ENCODE measurements around the gene KIAA0319L. TPM values are rescaled to one million over a fixed set of nuclear protein-coding genes. Genes with fewer than 3 reads are reported as not detected.

The KIAA0319L gene
- total and polyA plus RNA-seq, 2 donors (not counting 3 experiments of a cell fraction or from before 2014, with no cell fraction given), result 31.4 to 43.4 TPM

- H3K9me3 ChIP-seq (replicated peaks; ENCODE audit: control insufficient read depth, insufficient read depth, low read length), result no peaks in the 10 kb centered on the region
- CTCF ChIA-PET, result no interaction called here
- no peak overlapping the region for H3K27ac ChIP-seq (ENCODE audit: insufficient read depth, low read depth, low read length)
- FAIRE-seq, result no peak
- no peak overlapping the region for H3K9ac ChIP-seq (replicated peaks; ENCODE audit: extremely low read depth, insufficient read depth, low read length)
- no peaks in the 10 kb centered on the region for H3K27me3 ChIP-seq (ENCODE audit: control insufficient read depth in 2 of 2, insufficient read depth in 2 of 2, low read length in 2 of 2)
- H3K79me2 ChIP-seq (ENCODE audit: control insufficient read depth, insufficient read depth, low read length), result no peaks in the 10 kb centered on the region
- no peak overlapping the region for H2AFZ ChIP-seq (ENCODE audit: low read depth, low read length)
- POLR2A ChIA-PET, result no interaction called here
- BruUV-seq (replicated peaks), result no TSS peak
- intact Hi-C loops (cut with micrococcal nuclease) (no loop called here), dilution Hi-C loops (cut with MboI; ENCODE audit: extremely low pct_ligation_motif_present, low sequenced_read_pairs) (no loop called here)
- DNase-seq (ENCODE audit: low read depth, low spot score), result no peak
- no peaks in the 10 kb centered on the region for H4K20me1 ChIP-seq (replicated peaks; ENCODE audit: control insufficient read depth, extremely low read depth, insufficient read depth, low read length)
- no peak for TF ChIP-seq FOS (IDR thresholded peaks at IDR 0.05; ENCODE audit: borderline replicate concordance, insufficient read depth, low read length)
- no peaks in the 10 kb centered on the region for H3K4me1 ChIP-seq (ENCODE audit: control insufficient read depth, extremely low read depth, insufficient read depth, low read length)
- no peaks in the 10 kb centered on the region for H3K9me1 ChIP-seq (replicated peaks; ENCODE audit: control insufficient read depth, extremely low read depth, insufficient read depth, low read length)
- H3K4me3 ChIP-seq (replicated peaks in 1 of 3; ENCODE audit: insufficient read depth in 1 of 3, low read depth in 1 of 3, low read length in 3 of 3), result no peak overlapping the region
- no peaks in the 10 kb centered on the region for H3K36me3 ChIP-seq (ENCODE audit: control insufficient read depth in 2 of 2, extremely low read depth in 1 of 2, insufficient read depth in 2 of 2, low read length in 2 of 2)
- H3K4me2 ChIP-seq (ENCODE audit: insufficient read depth, low read length), result no peak overlapping the region
These were observed 79.3 kb downstream of the KIAA0319L start for GRCh38 chr1:35477870-35478269.

- no TSS peak for BruUV-seq (replicated peaks)
- no peaks in the 10 kb centered on the region for H3K9me1 ChIP-seq (replicated peaks; ENCODE audit: control insufficient read depth, extremely low read depth, insufficient read depth, low read length)
- H4K20me1 ChIP-seq (replicated peaks; ENCODE audit: control insufficient read depth, extremely low read depth, insufficient read depth, low read length), result no peaks in the 10 kb centered on the region
- dilution Hi-C loops (cut with MboI; ENCODE audit: extremely low pct_ligation_motif_present, low sequenced_read_pairs), result no loop called here
- no peak overlapping the region for H3K27ac ChIP-seq (ENCODE audit: insufficient read depth, low read depth, low read length)
- no peaks in the 10 kb centered on the region for H3K9me3 ChIP-seq (replicated peaks; ENCODE audit: control insufficient read depth, insufficient read depth, low read length)
- CTCF ChIA-PET, result interaction anchor here (1.0 to 2.0 kb wide), 3 partner anchors 9 to 24 kb away, joined by 3 to 12 read pairs (median 4); no protein-coding TSS in a partner anchor
- H2AFZ ChIP-seq (ENCODE audit: low read depth, low read length), result no peak overlapping the region
- H3K4me2 ChIP-seq (ENCODE audit: insufficient read depth, low read length), result no peak overlapping the region
- H3K79me2 ChIP-seq (ENCODE audit: control insufficient read depth, insufficient read depth, low read length), result no peaks in the 10 kb centered on the region
- no peaks in the 10 kb centered on the region for H3K27me3 ChIP-seq (ENCODE audit: control insufficient read depth in 2 of 2, insufficient read depth in 2 of 2, low read length in 2 of 2)
- POLR2A ChIA-PET, result no interaction called here
- H3K9ac ChIP-seq (replicated peaks; ENCODE audit: extremely low read depth, insufficient read depth, low read length), result no peak overlapping the region
- FAIRE-seq (no peak), DNase-seq (ENCODE audit: low read depth, low spot score) (no peak)
- H3K4me1 ChIP-seq (ENCODE audit: control insufficient read depth, extremely low read depth, insufficient read depth, low read length), result no peaks in the 10 kb centered on the region
- no peak for TF ChIP-seq EZH2 (IDR thresholded peaks at IDR 0.05; ENCODE audit: borderline replicate concordance, low read depth, low read length, severe bottlenecking)
- TF ChIP-seq GATA2 (IDR thresholded peaks at IDR 0.05; ENCODE audit: insufficient read depth, insufficient read length, low read depth, low read length), result no peak
- no peak for TF ChIP-seq MAX (IDR thresholded peaks at IDR 0.05; ENCODE audit: insufficient read depth, insufficient read length)
- TF ChIP-seq POLR2AphosphoS5 (IDR thresholded peaks at IDR 0.05; ENCODE audit: insufficient read depth, low read depth, low read length), result no peak
- TF ChIP-seq JUN (IDR thresholded peaks at IDR 0.05; ENCODE audit: borderline replicate concordance, insufficient read depth, insufficient read length, low read depth), result no peak
- no peak for TF ChIP-seq FOS (IDR thresholded peaks at IDR 0.05; ENCODE audit: borderline replicate concordance, insufficient read depth, low read length)
- TF ChIP-seq MYC (IDR thresholded peaks at IDR 0.05; ENCODE audit: low read depth, low read length), result no peak
- TF ChIP-seq CTCF (IDR thresholded peaks at IDR 0.05; ENCODE audit: extremely low read depth in 1 of 2, insufficient read depth in 1 of 2, low read depth in 1 of 2, low read length in 2 of 2), result no peak
- TF ChIP-seq POLR2A (IDR thresholded peaks at IDR 0.05; ENCODE audit: low read depth, low read length), result no peak
- intact Hi-C loops (cut with micrococcal nuclease), result no loop called here
- no peaks in the 10 kb centered on the region for H3K36me3 ChIP-seq (ENCODE audit: control insufficient read depth in 2 of 2, extremely low read depth in 1 of 2, insufficient read depth in 2 of 2, low read length in 2 of 2)
- no peak overlapping the region for H3K4me3 ChIP-seq (replicated peaks in 1 of 3; ENCODE audit: insufficient read depth in 1 of 3, low read depth in 1 of 3, low read length in 3 of 3)
These were observed 81.1 kb downstream of the KIAA0319L start for GRCh38 chr1:35475856-35476674.
